HEK293T (cell line): ENCODE measurements around the gene ICAM4.

Experiments used
- ARNT ChIP-seq: fragments of 450-650 bp; IDR thresholded peaks from 2 replicates; pipeline ENCODE4 v1.6.1; 2017; ENCODE audit warnings: mild to moderate bottlenecking
- BHLHE40 ChIP-seq: fragments of 450-650 bp; IDR thresholded peaks from 2 replicates; pipeline ENCODE4 v1.6.1; 2016; ENCODE audit warnings: mild to moderate bottlenecking, moderate library complexity, borderline replicate concordance
- ELF4 ChIP-seq: fragments of 450-650 bp; IDR thresholded peaks from 2 replicates; pipeline ENCODE4 v1.6.1; 2017; ENCODE audit warnings: antibody characterized with exemption
- FOXA1 ChIP-seq: fragments of 450-650 bp; IDR thresholded peaks from 2 replicates; pipeline ENCODE4 v1.6.1; 2016; ENCODE audit warnings: mild to moderate bottlenecking
- FOXM1 ChIP-seq: fragments of 450-650 bp; IDR thresholded peaks from 2 replicates; pipeline ENCODE4 v1.6.1; 2017; ENCODE audit warnings: mild to moderate bottlenecking, borderline replicate concordance
- HDGF ChIP-seq: fragments of 450-650 bp; IDR thresholded peaks from 2 replicates; pipeline ENCODE4 v1.6.1; 2017; ENCODE audit warnings: antibody characterized with exemption, borderline replicate concordance
- LEF1 ChIP-seq: fragments of 450-650 bp; IDR thresholded peaks from 2 replicates; pipeline ENCODE4 v1.6.1; 2017; ENCODE audit warnings: mild to moderate bottlenecking, borderline replicate concordance
- PKNOX1 ChIP-seq: fragments of 450-650 bp; IDR thresholded peaks from 2 replicates; pipeline ENCODE4 v1.6.1; 2016
- SP1 ChIP-seq: fragments of 450-650 bp; IDR thresholded peaks from 2 replicates; pipeline ENCODE4 v1.6.1; 2017
- SUZ12 ChIP-seq: fragments of 450-650 bp; IDR thresholded peaks from 2 replicates; pipeline ENCODE4 v1.6.1; 2016; ENCODE audit warnings: mild to moderate bottlenecking
- TARDBP ChIP-seq: fragments of 450-650 bp; IDR thresholded peaks from 2 replicates; pipeline ENCODE4 v1.6.1; 2016

GRCh38 chr19:10246511-10246910 lies 40.2 kb upstream of the ICAM4 start:
- TF ChIP-seq SP1 = no peak
- no peak for TF ChIP-seq TARDBP
- no peak for TF ChIP-seq FOXM1
- no peak for TF ChIP-seq ELF4
- TF ChIP-seq SUZ12 = no peak
- no peak for TF ChIP-seq PKNOX1
- TF ChIP-seq BHLHE40 = no peak
- no peak for TF ChIP-seq LEF1
- no peak for TF ChIP-seq HDGF
- no peak for TF ChIP-seq ARNT
- TF ChIP-seq FOXA1 = no peak
